Gastroesophageal sphincter (tissue), 3 donors: ENCODE measurements around the gene WDR27.

Experiments
- CTCF ChIP-seq, 4 experiments: fragments of 200-600 bp in 2 of 4; fragments of 450-650 bp in 2 of 4; sonication (generic) in 1 of 4; IDR thresholded peaks; one replicate each; pipeline ENCODE4 v1.5.1; 2017 to 2019; ENCODE audit warnings: antibody characterized with exemption in 4 of 4, mild to moderate bottlenecking in 2 of 4, moderate library complexity in 2 of 4
- EP300 ChIP-seq: sonication (generic); formaldehyde crosslinking; IDR thresholded peaks from one replicate; pipeline ENCODE4 v1.6.1; 2017; ENCODE audit warnings: antibody characterized with exemption, mild to moderate bottlenecking
- POLR2A ChIP-seq, 2 donors: fragments of 450-650 bp; IDR thresholded peaks; one replicate each; pipeline ENCODE4 v1.6.1; 2017; ENCODE audit warnings: antibody characterized with exemption in 2 of 2, mild to moderate bottlenecking in 2 of 2, moderate library complexity in 1 of 2
- POLR2AphosphoS5 ChIP-seq: sonication (generic); formaldehyde crosslinking; IDR thresholded peaks from one replicate; pipeline ENCODE4 v1.6.1; 2017; ENCODE audit warnings: antibody characterized with exemption

GRCh38 chr6:169427856-169428255, 274.0 kb downstream of the WDR27 start:
- TF ChIP-seq CTCF (IDR thresholded peaks at IDR 0.05) (no peak), POLR2A (IDR thresholded peaks at IDR 0.05) (no peak), EP300 (no peak), POLR2AphosphoS5 (peak; percentile 63)
